Measurements from ENCODE around the gene GNAO1.

GRCh38 chr16:56241596-56241995 is 50.3 kb downstream of the GNAO1 start:
- TF ChIP-seq CTCF (IDR thresholded peaks at IDR 0.05), result no peak
- TF ChIP-seq ZFX (IDR thresholded peaks at IDR 0.05; ENCODE audit: borderline replicate concordance), result no peak
